Trophoblast cell (in vitro differentiated cells and primary cell): ENCODE results near the gene USP13.
"Not testable (repeated sequence)": the region's sequence is repeated elsewhere in the genome, so short reads cannot be mapped to it uniquely, and the experiment has no call there.

Experiments used
- DNase-seq, 2 donors: peaks; one replicate each; pipeline ENCODE4 v3.0.0-alpha.2; 2016
- H2AFZ ChIP-seq: 2 replicates; pipeline ENCODE4 v1.6.1; 2013; ENCODE audit warnings: low read length, moderate library complexity, mild to moderate bottlenecking; ENCODE audit not compliant: insufficient read depth, poor library complexity
- H2AK5ac ChIP-seq: 2 replicates; pipeline ENCODE4 v1.6.1; 2013; ENCODE audit warnings: mild to moderate bottlenecking, low read length
- H2BK120ac ChIP-seq: 2 replicates; pipeline ENCODE4 v1.6.1; 2013; ENCODE audit warnings: low read length, mild to moderate bottlenecking, moderate library complexity; ENCODE audit not compliant: insufficient read depth, poor library complexity
- H2BK12ac ChIP-seq: 2 replicates; pipeline ENCODE4 v1.6.1; 2013; ENCODE audit warnings: mild to moderate bottlenecking, low read length, moderate library complexity
- H2BK5ac ChIP-seq: 2 replicates; pipeline ENCODE4 v1.6.1; 2013; ENCODE audit warnings: low read length, low read depth, moderate library complexity, mild to moderate bottlenecking; ENCODE audit not compliant: poor library complexity
- H3K14ac ChIP-seq: 2 replicates; pipeline ENCODE4 v1.6.1; 2013; ENCODE audit warnings: mild to moderate bottlenecking, low read length
- H3K18ac ChIP-seq: 2 replicates; pipeline ENCODE4 v1.6.1; 2013; ENCODE audit warnings: mild to moderate bottlenecking, low read length
- H3K23ac ChIP-seq: 2 replicates; pipeline ENCODE4 v1.6.1; 2013; ENCODE audit warnings: low read length
- H3K27ac ChIP-seq: 2 replicates; pipeline ENCODE4 v1.5.1; 2013; ENCODE audit warnings: low read depth, mild to moderate bottlenecking, inconsistent platforms, low read length, moderate library complexity
- H3K27me3 ChIP-seq: 2 replicates; pipeline ENCODE4 v1.6.1; 2013; ENCODE audit warnings: inconsistent platforms, mild to moderate bottlenecking, low read length, moderate library complexity; ENCODE audit not compliant: insufficient read depth
- H3K36me3 ChIP-seq, 2 experiments: 1 replicate in 1 of 2; 2 replicates in 1 of 2; pipeline ENCODE4 v1.6.1; 2013; ENCODE audit warnings: low read length in 2 of 2, mild to moderate bottlenecking in 2 of 2, moderate library complexity in 1 of 2; ENCODE audit not compliant: insufficient read depth in 2 of 2, control insufficient read depth in 1 of 2
- H3K4ac ChIP-seq: 2 replicates; pipeline ENCODE4 v1.6.1; 2013; ENCODE audit warnings: low read depth, mild to moderate bottlenecking, low read length, moderate library complexity
- H3K4me1 ChIP-seq, 2 experiments: 1 replicate in 1 of 2; 2 replicates in 1 of 2; pipeline ENCODE4 v1.6.1; 2013; ENCODE audit warnings: low read length in 2 of 2, mild to moderate bottlenecking in 2 of 2, moderate library complexity in 1 of 2; ENCODE audit not compliant: insufficient read depth in 2 of 2, control insufficient read depth in 1 of 2
- H3K4me2 ChIP-seq: 2 replicates; pipeline ENCODE4 v1.6.1; 2013; ENCODE audit warnings: inconsistent platforms, mild to moderate bottlenecking, low read length, moderate library complexity
- H3K4me3 ChIP-seq: 2 replicates; pipeline ENCODE4 v1.5.1; 2013; ENCODE audit warnings: mild to moderate bottlenecking, low read depth, low read length, inconsistent platforms
- H3K79me1 ChIP-seq: one replicate; pipeline ENCODE4 v1.6.1; 2013; ENCODE audit warnings: low read length
- H3K79me2 ChIP-seq: 2 replicates; pipeline ENCODE4 v1.6.1; 2013; ENCODE audit warnings: low read length, mild to moderate bottlenecking; ENCODE audit not compliant: control insufficient read depth, insufficient read depth, poor library complexity
- H3K9ac ChIP-seq: 2 replicates; pipeline ENCODE4 v1.6.1; 2013; ENCODE audit warnings: mild to moderate bottlenecking, low read length
- H3K9me3 ChIP-seq: 2 replicates; pipeline ENCODE4 v1.6.1; 2013; ENCODE audit warnings: low read depth, mild to moderate bottlenecking, control low read depth, inconsistent platforms, low read length; ENCODE audit not compliant: insufficient read depth
- H4K12ac ChIP-seq: 2 replicates; pipeline ENCODE4 v1.6.1; 2013; ENCODE audit warnings: low read depth, mild to moderate bottlenecking, low read length, moderate library complexity
- H4K8ac ChIP-seq: 2 replicates; pipeline ENCODE4 v1.6.1; 2013; ENCODE audit warnings: low read depth, mild to moderate bottlenecking, low read length, moderate library complexity
- H4K91ac ChIP-seq: one replicate; pipeline ENCODE4 v1.6.1; 2013; ENCODE audit warnings: low read depth, mild to moderate bottlenecking, low read length, moderate library complexity
- WGBS: extraction: QIAGEN DNeasy Blood & Tissue Kit; methylation state at CpG from one replicate; pipeline ENCODE4 v1.1.7; 2013; ENCODE audit warnings: missing lambda C conversion rate; ENCODE audit not compliant: insufficient read length, insufficient coverage; ENCODE audit errors: extremely low coverage; 5-methylcytosine and 5-hydroxymethylcytosine counted together

Gene USP13

GRCh38 chr3:179677884-179678283 lies 25.0 kb downstream of the USP13 start:
- no peak overlapping the region for H4K91ac ChIP-seq
- H3K9ac ChIP-seq = no peak overlapping the region
- no CpG with 5 or more reads among the region's 2 CpGs for WGBS
- H3K9me3 ChIP-seq = no peaks in the 10 kb centered on the region
- H2BK120ac ChIP-seq = no peak overlapping the region
- H3K36me3 ChIP-seq = no peaks in the 10 kb centered on the region
- no peak for DNase-seq
- H2AK5ac ChIP-seq = no peak overlapping the region
- peaks cover 5% of the 10 kb centered on the region for H3K79me1 ChIP-seq
- no peak overlapping the region for H2AFZ ChIP-seq
- no peak overlapping the region for H3K23ac ChIP-seq
- no peak overlapping the region for H4K12ac ChIP-seq
- H3K27ac ChIP-seq = no peak overlapping the region
- H3K18ac ChIP-seq = no peak overlapping the region
- H3K4me1 ChIP-seq = peaks cover 6 to 7% of the 10 kb centered on the region in 2 experiments
- no peak overlapping the region for H2BK12ac ChIP-seq
- no peak overlapping the region for H4K8ac ChIP-seq
- no peaks in the 10 kb centered on the region for H3K27me3 ChIP-seq
- H3K4ac ChIP-seq = no peak overlapping the region
- H3K79me2 ChIP-seq = peaks cover 2% of the 10 kb centered on the region
- no peak overlapping the region for H3K14ac ChIP-seq
- no peak overlapping the region for H2BK5ac ChIP-seq
- no peak overlapping the region for H3K4me3 ChIP-seq
- no peak overlapping the region for H3K4me2 ChIP-seq

- Histone ChIP-seq H4K12ac (no peak overlapping the region), H2AFZ (no peak overlapping the region), H3K27me3 (no peaks in the 10 kb centered on the region), H3K14ac (no peak overlapping the region), H2BK5ac (no peak overlapping the region), H2BK12ac (no peak overlapping the region), H3K27ac (no peak overlapping the region), H3K4ac (no peak overlapping the region), H2AK5ac (no peak overlapping the region), H2BK120ac (no peak overlapping the region), H3K79me2 (no peaks in the 10 kb centered on the region), H3K18ac (no peak overlapping the region), H3K4me3 (no peak overlapping the region), H3K9ac (no peak overlapping the region), H4K91ac (no peak overlapping the region), H3K23ac (no peak overlapping the region), H3K4me2 (no peak overlapping the region), H4K8ac (no peak overlapping the region), H3K4me1 (peaks cover 5 to 9% of the 10 kb centered on the region in 2 experiments), H3K79me1 (no peaks in the 10 kb centered on the region), H3K9me3 (no peaks in the 10 kb centered on the region), H3K36me3 (no peaks in the 10 kb centered on the region)
- no CpG with 5 or more reads among the region's 21 CpGs for WGBS
- peak in 1 of 2 donors; percentile 30 for DNase-seq
Observed at GRCh38 chr3:179681492-179682263, 28.8 kb downstream of the USP13 start.

GRCh38 chr3:179682426-179683080 lies 29.7 kb downstream of the USP13 start:
- Histone ChIP-seq H3K36me3 (no peaks in the 10 kb centered on the region), H3K9ac (no peak overlapping the region), H3K9me3 (no peaks in the 10 kb centered on the region), H3K27me3 (no peaks in the 10 kb centered on the region), H3K18ac (no peak overlapping the region), H3K14ac (no peak overlapping the region), H3K79me2 (no peaks in the 10 kb centered on the region), H4K91ac (no peak overlapping the region), H2AK5ac (no peak overlapping the region), H3K4me2 (no peak overlapping the region), H3K4me3 (no peak overlapping the region), H2BK120ac (no peak overlapping the region), H3K4me1 (peaks cover 5 to 9% of the 10 kb centered on the region in 2 experiments), H2BK5ac (no peak overlapping the region), H2BK12ac (no peak overlapping the region), H2AFZ (no peak overlapping the region), H4K12ac (no peak overlapping the region), H3K23ac (no peak overlapping the region), H3K4ac (no peak overlapping the region), H3K79me1 (no peaks in the 10 kb centered on the region), H3K27ac (no peak overlapping the region), H4K8ac (no peak overlapping the region)
- WGBS = no CpG with 5 or more reads among the region's 4 CpGs
- DNase-seq = no peak

GRCh38 chr3:179683286-179683685 lies 30.4 kb downstream of the USP13 start:
- H3K9ac ChIP-seq, H2BK12ac ChIP-seq, H2BK120ac ChIP-seq, H3K27me3 ChIP-seq, H3K79me2 ChIP-seq, H3K4ac ChIP-seq, H3K27ac ChIP-seq, H3K36me3 ChIP-seq, H3K14ac ChIP-seq, H3K9me3 ChIP-seq, H3K4me3 ChIP-seq, H4K91ac ChIP-seq, H4K8ac ChIP-seq, H3K79me1 ChIP-seq, H3K4me1 ChIP-seq, H2AFZ ChIP-seq, H2BK5ac ChIP-seq, H2AK5ac ChIP-seq, H4K12ac ChIP-seq, H3K4me2 ChIP-seq, DNase-seq, H3K18ac ChIP-seq, H3K23ac ChIP-seq: not testable (repeated sequence)
- 100% methylated on average over 1 of the region's 5 CpGs for WGBS
